ENCODE measurements around the gene TIMM13. TPM values are rescaled to one million over a fixed set of nuclear protein-coding genes. Genes with fewer than 3 reads are reported as not detected.

TIMM13 gene
- total and polyA plus RNA-seq, 2 donors (not counting 1 experiment from before 2014, with no cell fraction given) = 19.4 to 32.5 TPM

GRCh38 chr19:2415973-2416319, 11.4 kb downstream of the TIMM13 start:
- no peak for TF ChIP-seq EZH2 (IDR thresholded peaks at IDR 0.05; ENCODE audit: borderline replicate concordance, insufficient read depth, low read depth, low read length, poor library complexity, severe bottlenecking)
- TF ChIP-seq, protein P1, sequence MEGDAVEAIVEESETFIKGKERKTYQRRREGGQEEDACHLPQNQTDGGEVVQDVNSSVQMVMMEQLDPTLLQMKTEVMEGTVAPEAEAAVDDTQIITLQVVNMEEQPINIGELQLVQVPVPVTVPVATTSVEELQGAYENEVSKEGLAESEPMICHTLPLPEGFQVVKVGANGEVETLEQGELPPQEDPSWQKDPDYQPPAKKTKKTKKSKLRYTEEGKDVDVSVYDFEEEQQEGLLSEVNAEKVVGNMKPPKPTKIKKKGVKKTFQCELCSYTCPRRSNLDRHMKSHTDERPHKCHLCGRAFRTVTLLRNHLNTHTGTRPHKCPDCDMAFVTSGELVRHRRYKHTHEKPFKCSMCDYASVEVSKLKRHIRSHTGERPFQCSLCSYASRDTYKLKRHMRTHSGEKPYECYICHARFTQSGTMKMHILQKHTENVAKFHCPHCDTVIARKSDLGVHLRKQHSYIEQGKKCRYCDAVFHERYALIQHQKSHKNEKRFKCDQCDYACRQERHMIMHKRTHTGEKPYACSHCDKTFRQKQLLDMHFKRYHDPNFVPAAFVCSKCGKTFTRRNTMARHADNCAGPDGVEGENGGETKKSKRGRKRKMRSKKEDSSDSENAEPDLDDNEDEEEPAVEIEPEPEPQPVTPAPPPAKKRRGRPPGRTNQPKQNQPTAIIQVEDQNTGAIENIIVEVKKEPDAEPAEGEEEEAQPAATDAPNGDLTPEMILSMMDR (IDR thresholded peaks at IDR 0.05) = no peak
- ATAC-seq (ENCODE audit: low read depth) (no peak), DNase-seq (no peak)
- Histone ChIP-seq H2AFZ (ENCODE audit: insufficient read depth, low read depth, low read length, poor library complexity, severe bottlenecking) (no peak overlapping the region), H3K27me3 (replicated peaks in 1 of 4; ENCODE audit: control extremely low read depth in 1 of 4, control insufficient read depth in 3 of 4, insufficient read depth in 4 of 4, low read length in 3 of 4) (no peaks in the 10 kb centered on the region), H3K4me2 (replicated peaks; ENCODE audit: low read depth, low read length, poor library complexity, severe bottlenecking) (no peak overlapping the region), H3K27ac (ENCODE audit: low read length in 2 of 2) (no peak overlapping the region), H3K79me2 (ENCODE audit: control insufficient read depth, insufficient read depth, low read length) (no peaks in the 10 kb centered on the region), H3K9ac (ENCODE audit: low read length) (no peak overlapping the region), H4K20me1 (ENCODE audit: control insufficient read depth, insufficient read depth, low read length, poor library complexity, severe bottlenecking) (no peaks in the 10 kb centered on the region), H3K36me3 (replicated peaks in 1 of 2; ENCODE audit: control extremely low read depth in 1 of 2, control insufficient read depth in 1 of 2, extremely low read depth in 1 of 2, insufficient read depth in 2 of 2, low read length in 1 of 2) (peaks cover 0 to 5% of the 10 kb centered on the region in 2 experiments), H3K9me3 (ENCODE audit: control extremely low read depth in 1 of 3, control insufficient read depth in 2 of 3, insufficient read depth in 1 of 3, low read length in 2 of 3) (peaks cover 0 to 12% (median 0%) of the 10 kb centered on the region in 3 donors), H3K4me3 (ENCODE audit: control extremely low read depth in 1 of 5, extremely low read depth in 1 of 5, insufficient read depth in 1 of 5, low read depth in 2 of 5, low read length in 4 of 5) (no peak overlapping the region), H3K4me1 (ENCODE audit: control insufficient read depth in 2 of 2, insufficient read depth in 2 of 2, low read length in 2 of 2) (no peaks in the 10 kb centered on the region)
- no peak overlapping the region for H3K27ac Mint-ChIP-seq
- WGBS (ENCODE audit: insufficient coverage) = 94% methylated on average over 4 of the region's 6 CpGs
- no peak overlapping the region for H3K4me3 Mint-ChIP-seq
- CTCF ChIA-PET = no interaction called here
- POLR2A ChIA-PET = interaction anchor here (1.0 kb wide), 1 partner anchor 22 kb away, joined by 3 read pairs; no protein-coding TSS in a partner anchor
- no peaks in the 10 kb centered on the region for H3K9me3 Mint-ChIP-seq (ENCODE audit: insufficient read depth)
- intact Hi-C loops (cut with micrococcal nuclease) = no loop called here
- no peaks in the 10 kb centered on the region for H3K4me1 Mint-ChIP-seq
- no peaks in the 10 kb centered on the region for H3K27me3 Mint-ChIP-seq

DNA sequence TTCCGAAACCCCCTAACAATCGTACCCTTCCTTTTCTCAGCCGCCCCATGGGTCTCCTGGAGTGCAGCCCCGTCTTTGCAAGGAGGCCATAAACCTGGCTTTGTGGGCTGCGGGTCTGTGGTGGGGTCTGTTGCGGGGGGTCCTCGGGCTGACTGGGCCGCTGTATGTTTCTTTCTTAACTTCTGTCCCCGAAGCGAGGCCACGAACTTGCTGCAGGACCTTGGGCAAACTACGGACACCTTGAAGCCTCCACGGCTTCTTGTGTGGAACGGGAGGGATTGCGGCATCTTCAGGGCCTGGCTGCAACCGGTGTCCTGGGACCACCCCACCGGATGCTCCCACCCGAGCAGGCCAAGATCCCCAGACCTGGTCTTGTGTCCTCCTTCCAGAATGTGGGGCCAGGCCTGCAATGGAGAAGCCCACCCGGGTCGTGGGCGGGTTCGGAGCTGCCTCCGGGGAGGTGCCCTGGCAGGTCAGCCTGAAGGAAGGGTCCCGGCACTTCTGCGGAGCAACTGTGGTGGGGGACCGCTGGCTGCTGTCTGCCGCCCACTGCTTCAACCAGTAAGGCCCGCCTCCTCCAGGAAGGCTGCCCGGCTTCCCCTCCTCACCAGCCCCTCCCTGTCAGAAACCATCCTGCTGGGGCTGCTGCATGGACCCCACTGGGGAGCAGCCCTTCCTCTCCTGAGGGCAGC, 12.0 kb downstream of the TIMM13 start:
- no peak overlapping the region for H3K27ac ChIP-seq (ENCODE audit: low read length in 2 of 2)
- Mint-ChIP-seq H3K27ac (no peak overlapping the region), H3K4me3 (no peak overlapping the region), H3K4me1 (no peaks in the 10 kb centered on the region), H3K27me3 (peaks cover 2% of the 10 kb centered on the region), H3K9me3 (ENCODE audit: insufficient read depth) (no peaks in the 10 kb centered on the region)
- H3K79me2 ChIP-seq (ENCODE audit: control insufficient read depth, insufficient read depth, low read length) = no peaks in the 10 kb centered on the region
- no peaks in the 10 kb centered on the region for H3K4me1 ChIP-seq (ENCODE audit: control insufficient read depth in 2 of 2, insufficient read depth in 2 of 2, low read length in 2 of 2)
- DNase-seq = peak; percentile 8
- TF ChIP-seq EZH2 (IDR thresholded peaks at IDR 0.05; ENCODE audit: borderline replicate concordance, insufficient read depth, low read depth, low read length, poor library complexity, severe bottlenecking) = no peak
- TF ChIP-seq, protein P1 (IDR thresholded peaks at IDR 0.05) = no peak
- WGBS (ENCODE audit: insufficient coverage) = 97% methylated on average over 25 of the region's 29 CpGs
- CTCF ChIA-PET = no interaction called here
- no peak overlapping the region for H3K4me3 ChIP-seq (ENCODE audit: control extremely low read depth in 1 of 5, extremely low read depth in 1 of 5, insufficient read depth in 1 of 5, low read depth in 2 of 5, low read length in 4 of 5)
- no peak overlapping the region for H3K9ac ChIP-seq (ENCODE audit: low read length)
- H2AFZ ChIP-seq (ENCODE audit: insufficient read depth, low read depth, low read length, poor library complexity, severe bottlenecking) = no peak overlapping the region
- no peaks in the 10 kb centered on the region for H4K20me1 ChIP-seq (ENCODE audit: control insufficient read depth, insufficient read depth, low read length, poor library complexity, severe bottlenecking)
- intact Hi-C loops (cut with micrococcal nuclease) = no loop called here
- peaks cover 0 to 12% (median 0%) of the 10 kb centered on the region in 3 donors for H3K9me3 ChIP-seq (ENCODE audit: control extremely low read depth in 1 of 3, control insufficient read depth in 2 of 3, insufficient read depth in 1 of 3, low read length in 2 of 3)
- no peak for ATAC-seq (ENCODE audit: low read depth)
- POLR2A ChIA-PET = interaction anchor here (1.0 kb wide), 1 partner anchor 21 kb away, joined by 3 read pairs; no protein-coding TSS in a partner anchor
- peaks cover 0 to 5% of the 10 kb centered on the region in 2 experiments for H3K36me3 ChIP-seq (replicated peaks in 1 of 2; ENCODE audit: control extremely low read depth in 1 of 2, control insufficient read depth in 1 of 2, extremely low read depth in 1 of 2, insufficient read depth in 2 of 2, low read length in 1 of 2)
- H3K4me2 ChIP-seq (replicated peaks; ENCODE audit: low read depth, low read length, poor library complexity, severe bottlenecking) = no peak overlapping the region
- H3K27me3 ChIP-seq (replicated peaks in 1 of 4; ENCODE audit: control extremely low read depth in 1 of 4, control insufficient read depth in 3 of 4, insufficient read depth in 4 of 4, low read length in 3 of 4) = no peaks in the 10 kb centered on the region

All from B cell (primary cell).